ENCODE results near the gene IP6K1.

DNA sequence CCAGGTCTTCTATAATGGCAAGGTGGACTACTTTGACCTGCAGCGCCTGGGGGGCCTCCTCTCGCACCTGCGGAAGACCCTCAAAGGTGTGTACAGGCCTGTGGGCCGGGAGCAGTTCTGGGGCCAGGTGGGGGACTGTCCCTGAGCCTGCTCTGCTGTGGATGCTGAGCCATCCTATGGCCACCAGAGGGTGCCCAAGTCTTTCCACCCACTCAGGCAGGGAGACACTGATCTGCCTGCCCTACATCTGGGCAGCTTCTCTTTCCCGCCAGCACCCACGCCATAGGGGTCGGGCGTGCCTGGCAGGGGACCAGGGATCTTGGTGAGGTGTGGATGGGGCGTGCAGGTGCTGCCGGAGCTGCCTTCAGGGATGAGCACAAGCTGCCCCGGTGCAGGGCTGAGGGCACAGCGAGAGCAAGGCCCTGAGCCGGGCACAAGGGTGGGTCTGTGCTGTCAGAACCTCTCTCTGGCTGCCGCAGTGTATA is 82.9 kb downstream of the IP6K1 start:
- TF ChIP-seq POLR2A (IDR thresholded peaks at IDR 0.05; ENCODE audit: borderline replicate concordance, extremely low read depth, insufficient read depth, insufficient read length) (no peak), EZH2phosphoT487 (IDR thresholded peaks at IDR 0.05; ENCODE audit: borderline replicate concordance) (no peak), FOSL1 (IDR thresholded peaks at IDR 0.05; ENCODE audit: low read depth) (no peak)
- TF ChIP-seq, protein P1, sequence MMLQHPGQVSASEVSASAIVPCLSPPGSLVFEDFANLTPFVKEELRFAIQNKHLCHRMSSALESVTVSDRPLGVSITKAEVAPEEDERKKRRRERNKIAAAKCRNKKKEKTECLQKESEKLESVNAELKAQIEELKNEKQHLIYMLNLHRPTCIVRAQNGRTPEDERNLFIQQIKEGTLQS (IDR thresholded peaks at IDR 0.05), result no peak
- TF ChIP-seq, protein P2, sequence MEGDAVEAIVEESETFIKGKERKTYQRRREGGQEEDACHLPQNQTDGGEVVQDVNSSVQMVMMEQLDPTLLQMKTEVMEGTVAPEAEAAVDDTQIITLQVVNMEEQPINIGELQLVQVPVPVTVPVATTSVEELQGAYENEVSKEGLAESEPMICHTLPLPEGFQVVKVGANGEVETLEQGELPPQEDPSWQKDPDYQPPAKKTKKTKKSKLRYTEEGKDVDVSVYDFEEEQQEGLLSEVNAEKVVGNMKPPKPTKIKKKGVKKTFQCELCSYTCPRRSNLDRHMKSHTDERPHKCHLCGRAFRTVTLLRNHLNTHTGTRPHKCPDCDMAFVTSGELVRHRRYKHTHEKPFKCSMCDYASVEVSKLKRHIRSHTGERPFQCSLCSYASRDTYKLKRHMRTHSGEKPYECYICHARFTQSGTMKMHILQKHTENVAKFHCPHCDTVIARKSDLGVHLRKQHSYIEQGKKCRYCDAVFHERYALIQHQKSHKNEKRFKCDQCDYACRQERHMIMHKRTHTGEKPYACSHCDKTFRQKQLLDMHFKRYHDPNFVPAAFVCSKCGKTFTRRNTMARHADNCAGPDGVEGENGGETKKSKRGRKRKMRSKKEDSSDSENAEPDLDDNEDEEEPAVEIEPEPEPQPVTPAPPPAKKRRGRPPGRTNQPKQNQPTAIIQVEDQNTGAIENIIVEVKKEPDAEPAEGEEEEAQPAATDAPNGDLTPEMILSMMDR (IDR thresholded peaks at IDR 0.05 in 2 of 3, conservative IDR thresholded peaks at IDR 0.05 in 1 of 3; ENCODE audit: borderline replicate concordance in 1 of 3, insufficient read depth in 1 of 3, low read depth in 2 of 3, low read length in 2 of 3), result peak; percentile 76 to 91 (median 76)
